ENCODE measurements around the gene SLIT3.

Gene SLIT3

DNA sequence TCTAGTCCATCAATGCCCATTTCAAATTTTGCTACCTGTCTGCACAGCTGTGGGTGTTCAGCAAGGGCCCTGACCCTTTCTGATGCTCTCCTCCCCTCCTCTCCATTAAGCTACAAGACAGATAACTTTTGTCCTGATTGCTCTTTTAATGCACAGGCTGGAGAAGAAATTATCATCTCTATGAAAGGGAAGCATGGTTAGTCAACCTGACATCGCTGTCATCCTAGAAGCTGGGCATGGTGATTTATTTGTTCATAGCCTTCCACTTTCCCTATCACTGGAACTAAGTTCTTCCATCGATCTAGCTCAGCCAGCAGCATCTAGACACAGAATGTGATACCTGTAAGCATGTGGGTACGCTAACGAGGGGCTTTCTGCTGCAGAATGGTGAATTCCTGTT is 50.1 kb downstream of the SLIT3 start:
- no peaks in the 10 kb centered on the region for H4K20me1 ChIP-seq (ENCODE audit: insufficient read depth)
- H3K36me3 ChIP-seq (ENCODE audit: insufficient read depth), result no peaks in the 10 kb centered on the region
- no peak overlapping the region for H3K4me2 ChIP-seq
- TF ChIP-seq, protein P1, sequence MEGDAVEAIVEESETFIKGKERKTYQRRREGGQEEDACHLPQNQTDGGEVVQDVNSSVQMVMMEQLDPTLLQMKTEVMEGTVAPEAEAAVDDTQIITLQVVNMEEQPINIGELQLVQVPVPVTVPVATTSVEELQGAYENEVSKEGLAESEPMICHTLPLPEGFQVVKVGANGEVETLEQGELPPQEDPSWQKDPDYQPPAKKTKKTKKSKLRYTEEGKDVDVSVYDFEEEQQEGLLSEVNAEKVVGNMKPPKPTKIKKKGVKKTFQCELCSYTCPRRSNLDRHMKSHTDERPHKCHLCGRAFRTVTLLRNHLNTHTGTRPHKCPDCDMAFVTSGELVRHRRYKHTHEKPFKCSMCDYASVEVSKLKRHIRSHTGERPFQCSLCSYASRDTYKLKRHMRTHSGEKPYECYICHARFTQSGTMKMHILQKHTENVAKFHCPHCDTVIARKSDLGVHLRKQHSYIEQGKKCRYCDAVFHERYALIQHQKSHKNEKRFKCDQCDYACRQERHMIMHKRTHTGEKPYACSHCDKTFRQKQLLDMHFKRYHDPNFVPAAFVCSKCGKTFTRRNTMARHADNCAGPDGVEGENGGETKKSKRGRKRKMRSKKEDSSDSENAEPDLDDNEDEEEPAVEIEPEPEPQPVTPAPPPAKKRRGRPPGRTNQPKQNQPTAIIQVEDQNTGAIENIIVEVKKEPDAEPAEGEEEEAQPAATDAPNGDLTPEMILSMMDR (conservative IDR thresholded peaks at IDR 0.05; ENCODE audit: low read depth, low read length), result no peak
- H3K27me3 ChIP-seq (ENCODE audit: insufficient read depth, low read depth), result no peaks in the 10 kb centered on the region
- no peak overlapping the region for H3K27ac ChIP-seq
- H3K79me2 ChIP-seq (ENCODE audit: insufficient read depth, low read depth), result no peaks in the 10 kb centered on the region
- no peak overlapping the region for H2AFZ ChIP-seq (ENCODE audit: low read depth)
- no peak overlapping the region for H3K9ac ChIP-seq
- no peaks in the 10 kb centered on the region for H3K4me1 ChIP-seq (ENCODE audit: low read depth, poor library complexity, severe bottlenecking)
- no peak overlapping the region for H3K4me3 ChIP-seq (IDR thresholded peaks at IDR 0.05; ENCODE audit: insufficient read depth, low read depth, low read length)

DNA sequence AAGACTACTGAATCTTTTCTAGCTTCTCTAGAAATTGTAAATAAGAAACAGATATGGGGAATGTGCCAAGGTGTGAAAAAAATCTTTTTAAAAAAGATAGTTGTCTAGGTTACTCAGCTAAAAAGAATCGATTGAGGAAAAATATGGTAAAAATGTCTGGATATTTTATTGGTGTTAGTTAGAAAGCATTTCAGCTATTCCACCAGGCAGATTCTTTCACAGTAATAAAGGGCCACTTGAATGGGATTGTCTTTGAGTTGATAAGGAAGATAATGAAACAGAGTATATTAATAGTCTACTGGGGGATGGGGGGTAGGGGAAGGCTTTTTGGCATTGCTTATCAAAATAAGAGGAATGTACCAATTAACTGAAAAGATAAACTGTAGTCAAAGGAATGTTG is 51.9 kb downstream of the SLIT3 start:
- Histone ChIP-seq H3K27ac (no peak overlapping the region), H3K27me3 (ENCODE audit: insufficient read depth, low read depth) (no peaks in the 10 kb centered on the region), H3K36me3 (ENCODE audit: insufficient read depth) (no peaks in the 10 kb centered on the region), H2AFZ (ENCODE audit: low read depth) (no peak overlapping the region), H3K4me3 (IDR thresholded peaks at IDR 0.05; ENCODE audit: insufficient read depth, low read depth, low read length) (no peak overlapping the region), H4K20me1 (ENCODE audit: insufficient read depth) (no peaks in the 10 kb centered on the region), H3K79me2 (ENCODE audit: insufficient read depth, low read depth) (no peaks in the 10 kb centered on the region), H3K9ac (no peak overlapping the region), H3K4me2 (no peak overlapping the region), H3K4me1 (ENCODE audit: low read depth, poor library complexity, severe bottlenecking) (no peaks in the 10 kb centered on the region)
- TF ChIP-seq, protein P1 (conservative IDR thresholded peaks at IDR 0.05; ENCODE audit: low read depth, low read length), result no peak

DNA sequence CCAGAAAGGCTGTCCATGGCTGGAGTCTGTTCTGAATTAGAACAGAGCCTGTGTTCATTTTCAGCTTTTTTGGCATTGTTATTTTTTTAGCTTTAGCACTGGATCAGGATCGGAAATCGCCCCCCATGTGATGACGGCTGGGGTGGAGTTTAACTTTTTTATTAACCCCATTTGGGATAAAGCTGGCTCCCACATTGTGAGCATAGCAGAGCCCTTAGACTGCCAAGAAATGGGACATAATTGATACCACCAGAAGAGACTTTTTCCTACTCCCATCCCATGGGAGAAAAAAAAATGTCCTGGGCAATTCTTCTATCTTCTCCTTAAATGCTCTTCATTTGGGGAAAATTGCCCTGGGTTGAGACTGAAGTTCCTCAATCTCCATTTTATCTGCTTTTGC is 52.4 kb downstream of the SLIT3 start:
- H3K4me2 ChIP-seq, result no peak overlapping the region
- H3K4me1 ChIP-seq (ENCODE audit: low read depth, poor library complexity, severe bottlenecking), result no peaks in the 10 kb centered on the region
- H3K9ac ChIP-seq, result no peak overlapping the region
- H4K20me1 ChIP-seq (ENCODE audit: insufficient read depth), result no peaks in the 10 kb centered on the region
- H2AFZ ChIP-seq (ENCODE audit: low read depth), result no peak overlapping the region
- no peak overlapping the region for H3K4me3 ChIP-seq (IDR thresholded peaks at IDR 0.05; ENCODE audit: insufficient read depth, low read depth, low read length)
- H3K36me3 ChIP-seq (ENCODE audit: insufficient read depth), result no peaks in the 10 kb centered on the region
- H3K27me3 ChIP-seq (ENCODE audit: insufficient read depth, low read depth), result no peaks in the 10 kb centered on the region
- TF ChIP-seq, protein P1 (conservative IDR thresholded peaks at IDR 0.05; ENCODE audit: low read depth, low read length), result no peak
- no peak overlapping the region for H3K27ac ChIP-seq
- no peaks in the 10 kb centered on the region for H3K79me2 ChIP-seq (ENCODE audit: insufficient read depth, low read depth)

DNA sequence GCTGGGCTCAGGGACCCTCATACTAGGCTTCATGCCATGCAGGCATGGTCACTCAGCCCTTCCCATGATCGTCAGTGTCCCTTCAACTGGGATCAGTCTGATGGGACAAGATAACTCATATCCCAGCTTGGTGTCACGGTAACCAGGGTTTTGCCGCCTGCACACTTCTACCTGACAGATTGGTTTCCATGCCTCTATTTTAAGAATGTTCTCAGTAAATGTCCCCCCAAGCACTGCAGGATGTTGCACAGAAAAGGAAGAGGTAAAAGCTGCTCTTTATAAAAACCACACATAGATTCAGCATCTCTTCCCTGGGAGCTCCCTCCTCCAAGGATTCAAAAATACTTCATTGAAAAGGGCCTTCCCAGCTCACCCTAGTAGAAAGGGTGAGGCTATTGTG is 56.1 kb downstream of the SLIT3 start:
- Histone ChIP-seq H3K4me1 (ENCODE audit: low read depth, poor library complexity, severe bottlenecking) (no peaks in the 10 kb centered on the region), H3K4me2 (no peak overlapping the region), H3K27me3 (ENCODE audit: insufficient read depth, low read depth) (no peaks in the 10 kb centered on the region), H3K27ac (no peak overlapping the region), H3K9ac (no peak overlapping the region), H3K4me3 (IDR thresholded peaks at IDR 0.05; ENCODE audit: insufficient read depth, low read depth, low read length) (no peak overlapping the region), H2AFZ (ENCODE audit: low read depth) (no peak overlapping the region), H3K79me2 (ENCODE audit: insufficient read depth, low read depth) (no peaks in the 10 kb centered on the region), H3K36me3 (ENCODE audit: insufficient read depth) (no peaks in the 10 kb centered on the region), H4K20me1 (ENCODE audit: insufficient read depth) (no peaks in the 10 kb centered on the region)
- TF ChIP-seq, protein P1 (conservative IDR thresholded peaks at IDR 0.05; ENCODE audit: low read depth, low read length), result no peak
